HCEC 1CT (cell line): ENCODE data around the gene DOK3.
A peak's percentile ranks its signal among the peaks of the same experiment; 100 is the strongest.

Source experiments
- DNase-seq: peaks from one replicate; pipeline ENCODE4 v3.0.0-alpha.2; 2017

DOK3 gene

GRCh38 chr5:177478711-177479646 lies 30.6 kb downstream of the DOK3 start:
- DNase-seq: no peak

GRCh38 chr5:177477701-177478477 lies 31.7 kb downstream of the DOK3 start:
- no peak for DNase-seq

DNA sequence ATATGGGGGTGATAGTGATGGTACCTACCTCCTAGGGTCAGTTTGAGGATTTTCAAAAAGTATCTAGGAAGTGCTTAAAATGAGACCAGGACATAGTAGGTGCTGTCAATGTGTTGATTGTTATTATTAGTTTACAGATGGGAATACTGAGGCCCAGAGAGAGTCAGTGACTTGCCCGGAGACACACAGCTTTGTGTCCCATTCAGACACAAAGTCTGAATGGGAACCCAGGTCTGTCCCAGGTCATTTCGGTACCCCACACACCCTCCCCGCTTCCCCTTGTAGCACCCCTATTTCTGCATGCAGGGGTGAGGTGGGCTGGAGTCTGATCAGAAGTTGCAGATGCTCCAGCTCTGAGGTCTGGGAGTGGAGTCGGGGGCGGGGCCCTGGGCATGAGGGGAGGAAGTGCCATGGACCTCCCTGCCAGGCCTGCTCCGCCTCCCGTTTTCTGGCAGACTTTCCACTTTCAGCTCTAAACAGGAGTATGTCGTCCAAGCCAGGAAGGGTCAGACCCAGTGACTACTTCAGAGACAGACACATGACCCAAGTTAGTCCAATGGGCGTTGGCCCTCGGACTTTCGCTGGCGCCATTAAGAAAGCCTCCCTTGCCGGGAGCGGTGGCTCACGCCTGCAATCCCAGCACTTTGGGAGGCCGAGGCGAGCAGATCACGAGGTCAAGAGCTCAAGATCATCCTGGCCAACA lies 32.9 kb downstream of the DOK3 start:
- peak; percentile 51 for DNase-seq

GRCh38 chr5:177475563-177476427 lies 33.8 kb downstream of the DOK3 start:
- no peak for DNase-seq

DNA sequence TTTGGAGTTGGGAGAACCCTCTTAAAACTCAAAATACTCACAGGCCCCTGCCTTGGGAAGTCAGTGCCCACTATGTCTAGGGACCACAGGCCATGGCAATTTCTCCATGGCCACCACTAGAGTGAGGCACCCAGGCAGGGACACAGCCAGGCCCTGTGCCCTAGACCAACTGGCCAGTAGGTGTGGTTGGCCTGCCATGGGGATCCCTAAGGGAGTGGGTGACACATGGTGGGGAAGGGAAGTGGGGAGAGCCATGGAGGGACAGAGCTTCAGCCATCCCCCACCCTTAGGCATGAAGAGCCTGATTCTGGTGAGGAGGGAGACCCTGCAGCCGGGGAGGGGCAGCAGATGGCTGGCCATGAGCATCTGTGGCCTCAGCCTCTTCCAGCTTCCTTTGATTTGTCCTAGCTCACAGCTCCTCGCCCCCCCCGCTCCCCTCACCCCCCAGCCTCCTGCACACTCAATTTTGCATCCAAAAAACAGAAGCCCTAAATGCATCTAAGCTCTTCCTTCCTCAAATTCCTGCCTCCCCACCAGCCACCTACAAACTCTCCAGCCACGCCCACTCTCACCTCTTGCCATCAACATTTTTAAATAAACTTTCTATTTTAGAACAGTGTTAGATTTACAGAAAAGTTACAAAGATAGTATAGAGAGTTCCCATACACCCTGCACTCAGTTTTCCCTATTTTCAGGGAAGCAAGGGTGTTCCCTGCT lies 34.6 kb downstream of the DOK3 start:
- no peak for DNase-seq

- no peak for DNase-seq
These were observed 35.6 kb downstream of the DOK3 start for GRCh38 chr5:177474002-177474476.

GRCh38 chr5:177473443-177474001 lies 36.1 kb downstream of the DOK3 start, which contains the start of gene DBN1:
Gene DBN1 (minus strand): TSS chr5:177473634. CDS start chr5:177473521, 113 bp downstream.
- DNase-seq: peak; percentile 64

- DNase-seq: no peak
These were observed 36.9 kb downstream of the DOK3 start for GRCh38 chr5:177472460-177473442.

DNA sequence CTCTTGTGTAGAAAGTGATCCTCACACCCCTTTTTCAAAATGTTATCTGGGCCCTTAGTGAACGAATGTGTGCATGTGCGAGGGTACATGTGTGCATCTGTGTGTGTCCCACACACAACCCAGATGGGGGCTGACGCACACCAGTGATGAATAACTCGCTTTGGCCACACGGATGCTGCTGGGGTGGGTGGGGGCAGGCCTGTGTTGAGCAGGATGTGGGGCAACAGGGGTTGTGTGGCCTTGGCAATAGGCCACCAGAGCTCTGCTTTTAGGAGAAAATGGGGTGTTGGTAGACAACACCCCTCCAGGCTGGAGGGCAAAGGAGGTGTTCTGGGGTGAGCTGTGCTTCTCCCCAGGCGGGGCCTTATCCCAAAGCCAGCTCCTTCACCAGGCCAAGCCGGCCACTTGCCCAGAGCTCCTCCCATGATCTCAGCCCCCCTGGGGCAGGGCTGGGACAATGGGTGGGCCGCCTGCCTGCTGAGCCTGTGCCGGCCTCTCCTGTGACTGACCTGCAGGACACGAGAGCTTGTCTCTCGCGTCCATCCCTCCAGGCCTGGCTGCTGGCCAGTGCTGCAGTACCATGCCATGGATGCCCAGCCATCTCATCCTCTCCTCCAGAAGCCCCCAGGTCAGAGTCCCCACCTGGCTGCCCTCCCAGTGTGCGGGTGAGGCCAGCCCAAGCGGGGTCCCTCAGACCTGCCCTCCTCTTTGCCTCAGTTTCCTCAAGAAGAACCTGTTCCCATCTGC lies 37.8 kb downstream of the DOK3 start:
- DNase-seq: peak; percentile 91

DNA sequence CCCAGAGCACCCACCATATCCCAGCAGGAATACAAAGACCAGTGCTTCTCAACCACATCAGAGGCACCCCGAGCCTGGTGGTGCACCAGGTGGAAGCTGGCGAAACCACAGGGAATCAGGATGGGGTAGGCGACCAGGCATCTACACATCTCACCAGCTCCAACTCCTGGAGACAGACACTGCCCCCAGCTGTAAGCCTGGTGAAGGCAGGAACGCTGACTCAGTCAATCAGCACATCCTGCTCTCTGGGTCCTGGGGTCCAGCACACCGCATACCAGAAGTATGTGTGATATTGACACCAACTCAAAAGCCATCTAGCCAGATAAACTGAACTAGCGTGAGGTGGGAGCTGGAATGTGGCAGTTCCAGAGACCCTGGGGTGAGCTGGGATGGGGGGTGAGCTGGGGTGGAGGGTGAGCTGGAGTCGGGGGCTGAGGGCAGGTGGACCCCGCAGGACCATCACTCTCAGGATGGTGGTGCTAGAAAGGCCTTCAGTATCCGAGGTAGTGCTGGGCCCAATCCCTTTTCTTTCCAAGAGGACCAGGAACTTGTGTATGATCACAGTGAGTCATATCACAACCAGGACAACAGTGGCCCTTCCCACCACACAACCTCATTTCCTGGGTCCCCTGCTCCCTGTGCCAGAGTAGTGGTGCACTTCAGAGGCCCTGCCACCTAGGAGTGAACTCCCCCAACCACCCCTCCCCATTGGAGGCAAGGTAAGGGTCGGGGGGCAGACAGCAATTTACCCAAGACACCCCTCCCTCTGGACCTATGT lies 38.7 kb downstream of the DOK3 start:
- DNase-seq: peak; percentile 78

GRCh38 chr5:177469750-177470525 lies 39.7 kb downstream of the DOK3 start:
- DNase-seq: no peak

DNA sequence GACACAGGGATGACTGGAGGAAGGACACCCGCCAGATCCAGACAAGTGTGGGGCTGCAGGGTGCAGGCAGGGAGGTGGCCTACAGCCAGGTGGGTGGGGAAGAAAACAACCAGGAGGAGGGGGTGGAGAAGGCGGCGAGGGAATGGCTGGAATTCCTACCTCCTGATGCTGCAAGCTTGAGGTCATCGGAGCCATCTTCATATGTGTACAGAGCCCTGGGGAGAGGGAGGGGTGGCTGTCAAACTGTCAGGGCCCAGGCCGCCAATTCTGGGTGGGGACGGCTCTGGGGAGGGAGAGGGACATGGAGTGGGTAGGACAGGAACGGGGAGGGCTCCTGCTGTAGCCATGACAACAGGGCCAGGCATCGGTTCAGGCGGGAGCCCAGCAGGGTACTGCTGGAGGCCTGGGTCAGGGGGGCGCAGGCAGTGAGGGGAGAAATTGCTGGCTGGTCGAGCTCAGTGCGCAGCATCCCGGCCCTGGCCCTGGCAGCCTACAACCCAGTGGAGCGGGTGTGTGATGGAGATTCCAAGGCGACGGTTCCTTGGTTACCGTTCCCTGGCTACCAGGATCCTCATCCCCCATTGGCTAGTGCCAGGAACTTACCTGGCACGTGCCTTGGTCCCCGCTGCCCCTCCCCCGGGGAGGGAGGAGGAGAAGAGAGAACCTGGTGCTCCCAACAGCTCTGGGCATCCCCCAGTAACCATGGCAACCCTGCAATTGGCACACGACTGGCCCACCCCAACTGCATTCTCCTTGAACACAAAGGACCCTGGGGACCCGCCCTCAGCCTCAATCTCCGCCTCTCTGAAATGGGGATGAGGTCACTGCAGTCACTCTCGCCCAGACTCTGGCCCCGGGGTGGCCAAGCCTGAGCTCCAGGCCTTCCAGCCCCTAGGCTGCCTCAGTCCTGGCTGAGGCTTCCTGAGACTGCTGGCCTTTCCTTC lies 40.7 kb downstream of the DOK3 start:
- DNase-seq: no peak

GRCh38 chr5:177468329-177468684 lies 41.3 kb downstream of the DOK3 start:
- DNase-seq: no peak

- no peak for DNase-seq
These were observed 42.2 kb downstream of the DOK3 start for GRCh38 chr5:177467436-177467835.

DNA sequence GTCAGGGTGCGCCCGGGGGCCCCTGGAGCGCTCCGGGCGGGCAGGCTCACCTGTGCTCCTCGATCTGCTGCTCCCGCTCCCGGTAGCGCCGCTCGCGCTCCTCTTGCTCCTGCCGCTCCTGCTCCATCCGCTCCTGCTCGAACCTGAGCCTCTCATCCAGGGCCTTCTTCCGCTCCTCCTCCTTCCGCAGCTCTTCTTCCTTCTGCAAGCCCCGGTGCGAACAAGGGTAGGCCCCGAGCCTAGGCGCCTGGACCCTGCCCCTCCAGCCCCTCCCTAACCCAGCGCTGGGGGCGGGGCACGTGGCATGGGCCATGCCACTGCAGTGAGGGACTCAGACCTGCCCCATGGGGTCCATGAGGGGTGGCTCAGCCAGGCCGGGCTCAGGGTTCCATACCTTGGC lies 42.8 kb downstream of the DOK3 start:
- DNase-seq: no peak

DNA sequence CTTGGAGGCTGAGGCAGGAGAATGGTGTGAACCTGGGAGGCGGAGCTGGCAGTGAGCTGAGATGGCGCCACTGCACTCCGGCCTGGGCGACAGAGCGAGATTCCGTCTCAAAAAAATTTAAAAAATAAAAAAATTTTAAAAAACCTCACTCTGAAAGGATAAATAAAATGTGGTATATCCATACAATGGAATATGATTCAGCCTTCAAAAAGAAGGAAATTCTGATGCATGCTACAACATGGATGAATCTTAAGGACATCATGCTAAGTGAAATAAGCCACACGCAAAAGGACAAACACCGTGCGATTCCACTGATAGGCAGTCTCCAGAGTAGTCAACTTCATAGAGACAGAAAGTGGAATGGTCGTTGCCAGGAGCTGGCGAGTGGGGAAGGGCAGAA lies 44.6 kb downstream of the DOK3 start:
- DNase-seq: no peak
